ENCODE measurements around the gene VANGL1. TPM values are rescaled to one million over a fixed set of nuclear protein-coding genes. Genes with fewer than 3 reads are reported as not detected.

Gene VANGL1
- total and polyA plus RNA-seq, 4 donors: 1.6 to 10.9 (median 5.4) TPM

- H3K4me3 ChIP-seq: no peak overlapping the region
- no peak overlapping the region for H3K27ac ChIP-seq (ENCODE audit: low read depth in 1 of 2, low read length in 1 of 2)
- H3K27me3 ChIP-seq (ENCODE audit: control insufficient read depth in 3 of 3, insufficient read depth in 3 of 3, low read length in 2 of 3): peaks cover 0 to 6% (median 0%) of the 10 kb centered on the region in 3 donors
- no peaks in the 10 kb centered on the region for H3K4me1 ChIP-seq (ENCODE audit: control insufficient read depth in 5 of 5, insufficient read depth in 5 of 5, low read length in 5 of 5)
- DNase-seq: no peak
- no peak for ATAC-seq (ENCODE audit: insufficient read depth, low FRiP score)
- H3K9ac ChIP-seq (ENCODE audit: insufficient read depth in 1 of 2, low read length in 2 of 2): no peak overlapping the region
- H3K9me3 ChIP-seq (ENCODE audit: control insufficient read depth in 4 of 4, insufficient read depth in 3 of 4, low read length in 3 of 4): peaks cover 0 to 10% (median 4%) of the 10 kb centered on the region in 4 donors
- no peaks in the 10 kb centered on the region for H3K36me3 ChIP-seq (ENCODE audit: control insufficient read depth in 4 of 4, insufficient read depth in 4 of 4, low read length in 4 of 4)
- no peak for TF ChIP-seq CTCF (IDR thresholded peaks at IDR 0.05; ENCODE audit: control extremely low read depth, extremely low read depth)
Measured at GRCh38 chr1:115620453-115620852, 21.3 kb upstream of the VANGL1 start.

- no peak overlapping the region for H3K9ac ChIP-seq (ENCODE audit: insufficient read depth in 1 of 2, low read length in 2 of 2)
- H3K9me3 ChIP-seq (ENCODE audit: control insufficient read depth in 4 of 4, insufficient read depth in 3 of 4, low read length in 3 of 4): peaks cover 0 to 10% (median 4%) of the 10 kb centered on the region in 4 donors
- DNase-seq: no peak
- H3K4me3 ChIP-seq: no peak overlapping the region
- no peaks in the 10 kb centered on the region for H3K36me3 ChIP-seq (ENCODE audit: control insufficient read depth in 4 of 4, insufficient read depth in 4 of 4, low read length in 4 of 4)
- no peak overlapping the region for H3K27ac ChIP-seq (ENCODE audit: low read depth in 1 of 2, low read length in 1 of 2)
- H3K4me1 ChIP-seq (ENCODE audit: control insufficient read depth in 5 of 5, insufficient read depth in 5 of 5, low read length in 5 of 5): no peaks in the 10 kb centered on the region
- no peak for ATAC-seq (ENCODE audit: insufficient read depth, low FRiP score)
- peaks cover 0 to 6% (median 0%) of the 10 kb centered on the region in 3 donors for H3K27me3 ChIP-seq (ENCODE audit: control insufficient read depth in 3 of 3, insufficient read depth in 3 of 3, low read length in 2 of 3)
- TF ChIP-seq CTCF (IDR thresholded peaks at IDR 0.05; ENCODE audit: control extremely low read depth, extremely low read depth): no peak
Measured at GRCh38 chr1:115620950-115621349, 20.8 kb upstream of the VANGL1 start.

GRCh38 chr1:115624859-115625258 is 16.9 kb upstream of the VANGL1 start:
- Histone ChIP-seq H3K27ac (ENCODE audit: low read depth in 1 of 2, low read length in 1 of 2) (no peak overlapping the region), H3K9ac (ENCODE audit: insufficient read depth in 1 of 2, low read length in 2 of 2) (no peak overlapping the region), H3K4me1 (ENCODE audit: control insufficient read depth in 5 of 5, insufficient read depth in 5 of 5, low read length in 5 of 5) (no peaks in the 10 kb centered on the region), H3K27me3 (ENCODE audit: control insufficient read depth in 3 of 3, insufficient read depth in 3 of 3, low read length in 2 of 3) (no peaks in the 10 kb centered on the region), H3K9me3 (ENCODE audit: control insufficient read depth in 4 of 4, insufficient read depth in 3 of 4, low read length in 3 of 4) (peaks cover 0 to 7% (median 2%) of the 10 kb centered on the region in 4 donors), H3K4me3 (no peak overlapping the region), H3K36me3 (ENCODE audit: control insufficient read depth in 4 of 4, insufficient read depth in 4 of 4, low read length in 4 of 4) (no peaks in the 10 kb centered on the region)
- no peak for TF ChIP-seq CTCF (IDR thresholded peaks at IDR 0.05; ENCODE audit: control extremely low read depth, extremely low read depth)
- 88 to 100% methylated on average over 1 of the region's 1 CpG for WGBS, 2 donors
- ATAC-seq (ENCODE audit: insufficient read depth, low FRiP score) (no peak), DNase-seq (no peak)

- H3K27ac ChIP-seq (ENCODE audit: low read depth in 1 of 2, low read length in 1 of 2): no peak overlapping the region
- no peaks in the 10 kb centered on the region for H3K27me3 ChIP-seq (ENCODE audit: control insufficient read depth in 3 of 3, insufficient read depth in 3 of 3, low read length in 2 of 3)
- DNase-seq (no peak), ATAC-seq (ENCODE audit: insufficient read depth, low FRiP score) (no peak)
- no peak overlapping the region for H3K9ac ChIP-seq (ENCODE audit: insufficient read depth in 1 of 2, low read length in 2 of 2)
- H3K4me3 ChIP-seq: no peak overlapping the region
- TF ChIP-seq CTCF (IDR thresholded peaks at IDR 0.05; ENCODE audit: control extremely low read depth, extremely low read depth): no peak
- no peaks in the 10 kb centered on the region for H3K9me3 ChIP-seq (ENCODE audit: control insufficient read depth in 4 of 4, insufficient read depth in 3 of 4, low read length in 3 of 4)
- peaks cover 0 to 2% (median 0%) of the 10 kb centered on the region in 5 donors for H3K4me1 ChIP-seq (ENCODE audit: control insufficient read depth in 5 of 5, insufficient read depth in 5 of 5, low read length in 5 of 5)
- H3K36me3 ChIP-seq (ENCODE audit: control insufficient read depth in 4 of 4, insufficient read depth in 4 of 4, low read length in 4 of 4): no peaks in the 10 kb centered on the region
- 57 to 80% methylated on average over 2 of the region's 2 CpGs for WGBS, 2 donors
Measured at GRCh38 chr1:115630342-115630741, 11.4 kb upstream of the VANGL1 start.

Data from lung (tissue), 12 donors.